ENCODE data around the gene GABPB1.

DNA sequence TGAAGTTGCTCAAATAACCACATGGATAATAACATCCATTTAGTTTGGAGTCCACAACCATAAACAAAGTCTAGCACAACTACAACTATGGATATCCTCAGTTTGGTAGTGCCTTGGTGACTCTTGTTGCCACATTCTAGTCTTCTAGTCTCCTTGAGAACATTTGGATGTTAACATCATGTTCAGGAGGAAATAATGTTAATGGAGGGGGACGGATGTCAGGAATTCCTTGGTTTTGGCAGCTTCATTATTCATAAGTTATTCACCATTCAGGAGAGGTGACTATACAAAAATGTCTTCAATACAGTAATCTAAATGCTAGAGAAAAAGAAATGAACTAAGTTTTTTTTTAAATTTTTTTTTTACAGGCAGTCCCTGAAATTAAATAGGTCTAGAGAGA lies 26.4 kb upstream of the GABPB1 start:
- TF ChIP-seq, protein P1, sequence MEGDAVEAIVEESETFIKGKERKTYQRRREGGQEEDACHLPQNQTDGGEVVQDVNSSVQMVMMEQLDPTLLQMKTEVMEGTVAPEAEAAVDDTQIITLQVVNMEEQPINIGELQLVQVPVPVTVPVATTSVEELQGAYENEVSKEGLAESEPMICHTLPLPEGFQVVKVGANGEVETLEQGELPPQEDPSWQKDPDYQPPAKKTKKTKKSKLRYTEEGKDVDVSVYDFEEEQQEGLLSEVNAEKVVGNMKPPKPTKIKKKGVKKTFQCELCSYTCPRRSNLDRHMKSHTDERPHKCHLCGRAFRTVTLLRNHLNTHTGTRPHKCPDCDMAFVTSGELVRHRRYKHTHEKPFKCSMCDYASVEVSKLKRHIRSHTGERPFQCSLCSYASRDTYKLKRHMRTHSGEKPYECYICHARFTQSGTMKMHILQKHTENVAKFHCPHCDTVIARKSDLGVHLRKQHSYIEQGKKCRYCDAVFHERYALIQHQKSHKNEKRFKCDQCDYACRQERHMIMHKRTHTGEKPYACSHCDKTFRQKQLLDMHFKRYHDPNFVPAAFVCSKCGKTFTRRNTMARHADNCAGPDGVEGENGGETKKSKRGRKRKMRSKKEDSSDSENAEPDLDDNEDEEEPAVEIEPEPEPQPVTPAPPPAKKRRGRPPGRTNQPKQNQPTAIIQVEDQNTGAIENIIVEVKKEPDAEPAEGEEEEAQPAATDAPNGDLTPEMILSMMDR (IDR thresholded peaks at IDR 0.05): no peak
- no peak for TF ChIP-seq POLR2A (IDR thresholded peaks at IDR 0.05)
